IPS-20b (cell line): ENCODE measurements around the gene EXOC4.

Source experiments
- H3K27ac ChIP-seq: one replicate; pipeline ENCODE4 v1.5.1; 2013; ENCODE audit warnings: low read length
- H3K27me3 ChIP-seq: 2 replicates; pipeline ENCODE4 v1.6.1; 2013; ENCODE audit warnings: mild to moderate bottlenecking, low read length, inconsistent platforms; ENCODE audit not compliant: insufficient read depth
- H3K36me3 ChIP-seq: 2 replicates; pipeline ENCODE4 v1.6.1; 2013; ENCODE audit warnings: low read depth, mild to moderate bottlenecking, inconsistent platforms, low read length, moderate library complexity; ENCODE audit not compliant: insufficient read depth
- H3K4me1 ChIP-seq: 2 replicates; pipeline ENCODE4 v1.6.1; 2013; ENCODE audit warnings: mild to moderate bottlenecking, control low read depth, inconsistent platforms, low read length, moderate library complexity; ENCODE audit not compliant: insufficient read depth
- H3K4me3 ChIP-seq: 2 replicates; pipeline ENCODE4 v1.5.1; 2013; ENCODE audit warnings: mild to moderate bottlenecking, low read length, inconsistent platforms
- H3K9ac ChIP-seq: 2 replicates; pipeline ENCODE4 v1.6.1; 2013; ENCODE audit warnings: low read depth, mild to moderate bottlenecking, inconsistent platforms, low read length, moderate library complexity
- H3K9me3 ChIP-seq: 2 replicates; pipeline ENCODE4 v1.6.1; 2013; ENCODE audit warnings: mild to moderate bottlenecking, low read depth, low read length, inconsistent platforms; ENCODE audit not compliant: insufficient read depth

Gene EXOC4

DNA sequence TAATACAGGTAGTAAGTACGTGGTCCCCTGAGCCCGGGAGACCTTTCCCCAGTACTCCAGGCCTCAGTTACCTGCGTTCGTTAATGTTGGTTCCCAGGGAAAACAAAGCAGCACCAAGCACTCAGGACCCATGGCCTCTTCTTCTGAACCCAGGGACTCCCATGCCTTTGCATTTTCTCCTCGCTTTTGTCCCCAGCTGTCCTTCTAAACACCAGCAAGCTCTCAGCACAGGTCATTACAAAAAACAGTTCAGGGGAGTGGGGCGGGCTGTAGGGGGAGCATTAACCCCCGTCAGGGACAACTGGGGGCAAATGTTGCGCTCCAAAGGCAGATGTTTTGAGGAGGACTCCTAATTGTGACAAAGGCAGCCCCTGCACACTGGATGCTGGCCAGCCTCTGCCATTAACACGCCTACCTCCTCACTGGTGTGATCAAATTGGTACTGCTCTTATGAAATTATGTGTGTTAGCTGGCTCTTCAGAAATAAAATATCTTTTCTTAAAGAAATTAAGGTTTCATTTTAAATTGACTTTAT, 793.8 kb downstream of the EXOC4 start:
- Histone ChIP-seq H3K27ac (no peak overlapping the region), H3K27me3 (no peaks in the 10 kb centered on the region), H3K4me1 (peaks cover 11% of the 10 kb centered on the region; the same call in 1 of the 2 replicates)

GRCh38 chr7:134047675-134048074, 794.8 kb downstream of the EXOC4 start:
- peaks cover 5% of the 10 kb centered on the region; the same call in 1 of the 2 replicates for H3K9me3 ChIP-seq
- H3K27ac ChIP-seq = no peak overlapping the region
- H3K36me3 ChIP-seq = no peaks in the 10 kb centered on the region
- no peaks in the 10 kb centered on the region for H3K27me3 ChIP-seq
- no peak overlapping the region for H3K4me3 ChIP-seq
- H3K4me1 ChIP-seq = peaks cover 11% of the 10 kb centered on the region; the same call in 1 of the 2 replicates
- H3K9ac ChIP-seq = no peak overlapping the region

More for the DNA sequence above, 793.8 kb downstream of the EXOC4 start:
- no peaks in the 10 kb centered on the region for H3K36me3 ChIP-seq
- no peak overlapping the region for H3K9ac ChIP-seq
- H3K4me3 ChIP-seq = no peak overlapping the region
- peaks cover 5% of the 10 kb centered on the region; the same call in 1 of the 2 replicates for H3K9me3 ChIP-seq

- Histone ChIP-seq H3K27ac (no peak overlapping the region), H3K9me3 (peaks cover 5% of the 10 kb centered on the region; the same call in 1 of the 2 replicates), H3K9ac (no peak overlapping the region), H3K27me3 (no peaks in the 10 kb centered on the region), H3K4me3 (no peak overlapping the region), H3K36me3 (no peaks in the 10 kb centered on the region), H3K4me1 (peaks cover 11% of the 10 kb centered on the region; the same call in 1 of the 2 replicates)
Measured at GRCh38 chr7:134048166-134048565, 795.3 kb downstream of the EXOC4 start.

- H3K36me3 ChIP-seq = no peaks in the 10 kb centered on the region
- H3K9ac ChIP-seq = no peak overlapping the region
- no peak overlapping the region for H3K27ac ChIP-seq
- H3K4me3 ChIP-seq = no peak overlapping the region
- H3K4me1 ChIP-seq = peaks cover 11% of the 10 kb centered on the region; the same call in 1 of the 2 replicates
- peaks cover 5% of the 10 kb centered on the region; the same call in 1 of the 2 replicates for H3K9me3 ChIP-seq
- no peaks in the 10 kb centered on the region for H3K27me3 ChIP-seq
Measured at GRCh38 chr7:134051020-134051419, 798.1 kb downstream of the EXOC4 start.

- Histone ChIP-seq H3K36me3 (no peaks in the 10 kb centered on the region), H3K27ac (no peak overlapping the region), H3K9me3 (no peaks in the 10 kb centered on the region), H3K27me3 (no peaks in the 10 kb centered on the region), H3K4me1 (no peaks in the 10 kb centered on the region; the same call in 1 of the 2 replicates), H3K9ac (no peak overlapping the region), H3K4me3 (no peak overlapping the region)
Measured at GRCh38 chr7:134056816-134057215, 803.9 kb downstream of the EXOC4 start.

DNA sequence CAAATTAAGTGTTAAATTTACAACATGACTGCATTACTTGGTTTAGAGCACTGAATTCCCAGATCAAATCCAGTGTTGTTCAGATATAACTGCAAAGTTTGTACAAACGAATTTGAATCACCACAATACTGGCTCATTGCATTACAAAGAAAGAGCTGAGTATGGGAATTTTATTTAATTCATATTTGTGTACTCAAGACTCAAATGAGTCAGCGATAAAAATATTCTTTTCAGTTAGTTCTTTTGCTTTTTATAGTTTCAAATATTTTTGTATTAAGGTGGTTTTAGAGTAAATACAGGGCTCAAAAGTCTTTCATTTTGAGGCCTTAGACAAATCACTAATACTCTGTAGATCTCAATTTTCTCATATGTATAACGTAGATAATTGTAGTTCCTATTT, 805.6 kb downstream of the EXOC4 start:
- H3K4me3 ChIP-seq = no peak overlapping the region
- H3K27me3 ChIP-seq = no peaks in the 10 kb centered on the region
- H3K36me3 ChIP-seq = no peaks in the 10 kb centered on the region
- no peaks in the 10 kb centered on the region for H3K9me3 ChIP-seq
- no peaks in the 10 kb centered on the region for H3K4me1 ChIP-seq
- H3K27ac ChIP-seq = no peak overlapping the region
- no peak overlapping the region for H3K9ac ChIP-seq

DNA sequence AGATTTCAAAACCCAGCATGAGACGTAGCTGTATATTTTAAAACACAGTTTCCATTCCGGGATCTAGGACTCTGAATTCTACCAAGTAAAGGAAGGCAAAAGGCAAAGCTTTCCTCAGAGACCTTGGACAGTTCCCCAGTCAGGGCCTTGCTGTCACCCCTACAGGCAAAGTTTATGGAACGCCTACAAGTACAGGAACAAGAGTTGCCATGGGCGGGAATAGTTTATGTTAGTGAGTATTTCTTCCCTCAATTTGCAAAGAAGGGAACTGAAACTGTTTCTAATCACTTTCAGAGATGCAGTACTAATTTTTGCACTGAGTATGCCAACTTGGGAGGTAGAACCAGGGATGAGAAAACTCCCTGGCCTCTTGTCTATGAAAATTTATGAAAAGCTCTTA, 806.1 kb downstream of the EXOC4 start:
- Histone ChIP-seq H3K9ac (no peak overlapping the region), H3K27ac (no peak overlapping the region), H3K27me3 (no peaks in the 10 kb centered on the region), H3K4me3 (no peak overlapping the region), H3K36me3 (no peaks in the 10 kb centered on the region), H3K4me1 (0 out of 2 replicates have a peak, but pooled peaks cover 3% of the 10 kb centered on the region), H3K9me3 (no peaks in the 10 kb centered on the region)

DNA sequence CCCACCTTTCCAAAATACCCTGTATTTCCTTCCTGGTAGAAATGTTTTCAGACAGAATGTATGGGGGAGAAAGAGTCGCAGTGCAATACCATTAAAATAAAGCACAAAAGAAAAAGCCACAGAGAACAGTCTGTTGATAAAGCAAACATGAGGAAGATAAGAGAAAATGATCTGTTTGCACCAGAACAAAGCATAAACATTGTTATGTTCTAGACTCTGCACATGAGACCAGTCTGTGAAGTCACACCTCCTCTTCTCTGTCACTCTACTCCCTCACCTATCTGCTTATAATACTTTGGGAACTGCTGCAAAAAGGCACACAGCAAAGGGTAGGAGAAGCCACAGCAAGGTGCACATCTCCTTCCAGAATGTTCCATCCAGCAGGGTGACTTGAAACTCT, 807.0 kb downstream of the EXOC4 start:
- Histone ChIP-seq H3K36me3 (no peaks in the 10 kb centered on the region), H3K9me3 (no peaks in the 10 kb centered on the region), H3K27me3 (no peaks in the 10 kb centered on the region), H3K4me1 (0 out of 2 replicates have a peak, but pooled peaks cover 3% of the 10 kb centered on the region), H3K27ac (no peak overlapping the region), H3K9ac (no peak overlapping the region), H3K4me3 (no peak overlapping the region)

DNA sequence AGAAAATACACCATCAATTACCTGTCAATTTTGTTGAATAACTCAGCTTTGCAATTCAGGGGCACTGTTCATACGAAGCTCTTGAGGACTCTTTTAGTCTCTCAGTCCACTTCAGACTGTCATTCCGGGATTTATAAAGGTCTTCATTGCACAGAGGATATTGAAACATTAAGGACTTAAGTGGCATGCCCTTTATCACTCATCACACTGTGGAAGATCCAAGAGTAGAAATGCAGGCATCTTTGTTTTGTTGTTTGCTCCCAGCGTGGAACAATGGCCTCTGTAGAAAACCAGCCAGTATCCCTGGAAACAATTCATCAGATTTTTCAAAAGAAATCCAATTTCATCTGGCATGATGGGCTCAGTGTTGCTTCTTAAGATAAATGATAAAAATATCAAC, 808.0 kb downstream of the EXOC4 start:
- Histone ChIP-seq H3K27ac (no peak overlapping the region), H3K4me3 (no peak overlapping the region), H3K27me3 (no peaks in the 10 kb centered on the region), H3K9me3 (no peaks in the 10 kb centered on the region), H3K36me3 (no peaks in the 10 kb centered on the region), H3K4me1 (0 out of 2 replicates have a peak, but pooled peaks cover 3% of the 10 kb centered on the region), H3K9ac (no peak overlapping the region)

GRCh38 chr7:134062460-134062859, 809.6 kb downstream of the EXOC4 start:
- H3K4me1 ChIP-seq = 0 out of 2 replicates have a peak, but pooled peaks cover 3% of the 10 kb centered on the region
- no peaks in the 10 kb centered on the region for H3K36me3 ChIP-seq
- H3K4me3 ChIP-seq = no peak overlapping the region
- no peak overlapping the region for H3K9ac ChIP-seq
- H3K27ac ChIP-seq = no peak overlapping the region
- H3K9me3 ChIP-seq = no peaks in the 10 kb centered on the region
- no peaks in the 10 kb centered on the region for H3K27me3 ChIP-seq

DNA sequence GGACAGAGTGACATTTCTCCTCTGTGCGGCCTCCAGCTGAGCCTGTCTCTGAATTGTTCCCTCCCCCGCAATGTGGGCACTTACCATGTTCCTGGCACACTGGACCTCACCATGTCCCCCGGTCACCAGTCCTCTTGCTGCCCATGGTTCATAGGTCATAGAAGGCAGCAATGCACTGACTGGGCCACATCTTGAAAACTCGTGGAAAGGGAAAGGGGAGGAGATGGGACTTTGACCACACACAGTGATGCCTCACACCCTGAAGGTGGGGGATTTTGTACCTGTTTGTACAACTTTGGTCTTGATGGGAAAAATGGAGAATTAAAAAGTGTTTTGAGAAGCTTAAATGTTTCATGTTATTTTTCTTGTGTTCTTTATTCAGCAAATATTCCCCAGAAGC, 812.5 kb downstream of the EXOC4 start:
- Histone ChIP-seq H3K27me3 (no peaks in the 10 kb centered on the region), H3K27ac (no peak overlapping the region), H3K36me3 (no peaks in the 10 kb centered on the region), H3K4me1 (0 out of 2 replicates have a peak, but pooled peaks cover 3% of the 10 kb centered on the region), H3K9ac (no peak overlapping the region), H3K4me3 (no peak overlapping the region), H3K9me3 (no peaks in the 10 kb centered on the region)

DNA sequence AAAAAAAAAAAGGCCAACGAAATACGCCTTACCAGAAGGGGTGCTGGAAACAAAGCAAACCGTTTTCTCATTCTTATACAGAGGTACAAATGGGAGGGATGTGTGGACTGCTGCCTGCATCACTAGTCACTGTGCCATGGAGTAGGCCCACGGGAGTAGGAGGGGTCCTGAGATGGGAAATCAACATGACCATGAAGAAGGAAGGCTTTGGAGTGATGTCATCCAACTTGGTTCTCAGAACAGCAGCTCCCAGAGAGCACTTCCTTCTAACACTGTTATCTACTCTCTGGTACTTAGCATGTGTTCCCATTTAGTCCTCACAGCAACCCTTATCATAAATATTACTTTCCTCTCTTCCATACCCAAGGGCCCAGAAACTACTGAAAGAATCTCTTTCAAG, 814.3 kb downstream of the EXOC4 start:
- Histone ChIP-seq H3K4me1 (0 out of 2 replicates have a peak, but pooled peaks cover 3% of the 10 kb centered on the region), H3K9ac (no peak overlapping the region), H3K36me3 (no peaks in the 10 kb centered on the region), H3K9me3 (no peaks in the 10 kb centered on the region), H3K27ac (no peak overlapping the region), H3K27me3 (no peaks in the 10 kb centered on the region), H3K4me3 (no peak overlapping the region)
